Panc1 (cell line): ENCODE measurements around the gene NPPC. TPM values are rescaled to one million over a fixed set of nuclear protein-coding genes. Genes with fewer than 3 reads are reported as not detected.

Experiments used
- ATAC-seq: fragments of 200-7000 bp; cut with Tn5 transposase; 2 replicates; pipeline ENCODE4 v1.9.1; 2020; ENCODE audit warnings: mild to moderate bottlenecking, moderate library complexity
- BruUV-seq: library from RNA; stranded (reverse); fragments of 400-500 nt; replicated peaks from 2 replicates; lab custom pipeline; 2021; lab: Mats Ljungman, UMichigan
- CTCF ChIA-PET: fragments of 300-600 bp; sonication (Branson Sonifier 250); formaldehyde crosslinking; loops from one replicate; lab custom pipeline; 2022; ENCODE audit warnings: antibody characterized with exemption; lab: Charles Lee
- POLR2A ChIA-PET: fragments of 300-600 bp; sonication (Branson Sonifier 250); formaldehyde crosslinking; loops from one replicate; lab custom pipeline; 2022; ENCODE audit warnings: antibody characterized with exemption; lab: Charles Lee
- DNase-seq: peaks from one replicate; pipeline ENCODE4 v3.0.0-alpha.2; 2010; ENCODE audit warnings: low read depth, low spot score
- H3K27ac ChIP-seq: 2 replicates; pipeline ENCODE4 v1.5.1; 2011; ENCODE audit warnings: mild to moderate bottlenecking, low read length, inconsistent platforms
- H3K27me3 ChIP-seq: fragments of 200-500 bp; sonication (Bioruptor generic); 2 replicates; pipeline ENCODE4 v1.6.0; 2014; ENCODE audit warnings: low read length, inconsistent platforms; ENCODE audit not compliant: control insufficient read depth, insufficient read depth
- H3K36me3 ChIP-seq: fragments of 200-500 bp; sonication (Bioruptor generic); 2 replicates; pipeline ENCODE4 v1.5.1; 2014; ENCODE audit warnings: inconsistent platforms, mild to moderate bottlenecking, low read length, moderate library complexity; ENCODE audit not compliant: control insufficient read depth, insufficient read depth
- H3K4me1 ChIP-seq: 2 replicates; pipeline ENCODE4 v1.5.1; 2011; ENCODE audit warnings: inconsistent platforms, mild to moderate bottlenecking, low read length, moderate library complexity; ENCODE audit not compliant: control insufficient read depth, insufficient read depth
- H3K4me3 ChIP-seq, 2 experiments: 2 replicates each; pipeline ENCODE4 v1.5.1; 2011 to 2012; ENCODE audit warnings: low read depth in 2 of 2, low read length in 2 of 2, mild to moderate bottlenecking in 2 of 2, inconsistent platforms in 1 of 2, moderate library complexity in 1 of 2
- H3K9me3 ChIP-seq: fragments of 200-500 bp; sonication (Bioruptor generic); 2 replicates; pipeline ENCODE4 v1.5.1; 2014; ENCODE audit warnings: low read depth, mild to moderate bottlenecking, inconsistent platforms, low read length, moderate library complexity; ENCODE audit not compliant: control insufficient read depth, insufficient read depth
- CTCF ChIP-seq: fragments of 450-650 bp; IDR thresholded peaks from 2 replicates; pipeline ENCODE4 v1.5.1; 2017; ENCODE audit warnings: mild to moderate bottlenecking
- POLR2AphosphoS5 ChIP-seq: IDR thresholded peaks from 2 replicates; pipeline ENCODE4 v1.6.1; 2012; ENCODE audit warnings: mild to moderate bottlenecking, low read depth, low read length, moderate library complexity
- REST ChIP-seq, 2 experiments: IDR thresholded peaks; 2 replicates each; pipeline ENCODE4 v1.6.1; 2011 to 2012; ENCODE audit warnings: low read depth in 2 of 2, control low read depth in 1 of 2, low read length in 1 of 2, mild to moderate bottlenecking in 1 of 2, moderate library complexity in 1 of 2; ENCODE audit not compliant: insufficient read depth in 1 of 2
- SIN3A ChIP-seq: IDR thresholded peaks from 2 replicates; pipeline ENCODE4 v1.6.1; 2012; ENCODE audit warnings: low read depth, mild to moderate bottlenecking, low read length, moderate library complexity, borderline replicate concordance; ENCODE audit not compliant: insufficient read depth
- TCF7L2 ChIP-seq: IDR thresholded peaks from 2 replicates; pipeline ENCODE4 v1.6.1; 2011; ENCODE audit warnings: mild to moderate bottlenecking, low read depth, low read length, inconsistent platforms
- in situ Hi-C: cut with HindIII; loops from 2 replicates; pipeline ENCODE4 v1.10.0; 2016; ENCODE audit warnings: low sequenced_read_pairs, low pct_unique_long_range_greater_than_20kb
- intact Hi-C: fragments of 100-400 bp; cut with micrococcal nuclease; formaldehyde crosslinking; loops from one replicate; pipeline ENCODE4 v1.10.0; 2022; ENCODE audit not compliant: unreplicated experiment
- total RNA-seq: library from RNA; stranded (reverse); gene quantifications from one replicate; pipeline ENCODE4 v1.2.1, GENCODE V29; 2021; ENCODE audit not compliant: unreplicated experiment

NPPC gene
- total RNA-seq, 1 experiment from 2014 or later = 1.1 TPM

GRCh38 chr2:231900486-231900942 lies 25.7 kb downstream of the NPPC start:
- no TSS peak for BruUV-seq
- H3K27me3 ChIP-seq = no peaks in the 10 kb centered on the region
- no peak overlapping the region for H3K4me3 ChIP-seq
- in situ Hi-C loops (no loop called here), intact Hi-C loops (loop anchor here (10.0 kb wide), 1 partner anchor 624 kb away; the partner anchor contains the start of genes CHRND and PRSS56)
- H3K4me1 ChIP-seq = 0 out of 2 replicates have a peak, but pooled peaks cover 6% of the 10 kb centered on the region
- peak; percentile 99 for ATAC-seq
- ChIA-PET POLR2A (no interaction called here), CTCF (interaction anchor here (0.6 to 1.1 kb wide), 11 partner anchors 8 to 539 kb away, joined by 3 to 6 read pairs (median 3); no protein-coding TSS in a partner anchor)
- H3K9me3 ChIP-seq = no peaks in the 10 kb centered on the region
- no peaks in the 10 kb centered on the region for H3K36me3 ChIP-seq
- DNase-seq = peak; percentile 35
- H3K27ac ChIP-seq = no peak overlapping the region
- TF ChIP-seq TCF7L2 = no peak
- TF ChIP-seq SIN3A = no peak
- peak; percentile 99 for TF ChIP-seq CTCF
- TF ChIP-seq REST (IDR thresholded peaks at IDR 0.05; ENCODE audit: insufficient read depth in 1 of 2, low read depth in 2 of 2, low read length in 1 of 2) = 0 out of 4 replicates have a peak, but pooled peaks of 1 of the 2 experiments have one; percentile 59
- TF ChIP-seq POLR2AphosphoS5 = no peak

- Histone ChIP-seq H3K27me3 (no peaks in the 10 kb centered on the region), H3K27ac (no peak overlapping the region), H3K9me3 (no peaks in the 10 kb centered on the region), H3K4me1 (no peaks in the 10 kb centered on the region), H3K36me3 (no peaks in the 10 kb centered on the region), H3K4me3 (no peak overlapping the region)
- no peak for DNase-seq
- in situ Hi-C loops = no loop called here
- TF ChIP-seq SIN3A = no peak
- no peak for TF ChIP-seq TCF7L2
- TF ChIP-seq CTCF = no peak
- TF ChIP-seq REST (IDR thresholded peaks at IDR 0.05; ENCODE audit: insufficient read depth in 1 of 2, low read depth in 2 of 2, low read length in 1 of 2) = no peak
- no peak for ATAC-seq
- ChIA-PET POLR2A (no interaction called here), CTCF (no interaction called here)
- intact Hi-C loops = no loop called here
- no TSS peak for BruUV-seq
These were observed 31.4 kb downstream of the NPPC start for GRCh38 chr2:231894566-231895380.
